NT2/D1 (cell line): Measurements from ENCODE around the gene KCNN3.

Experiments
- YY1 ChIP-seq: IDR thresholded peaks from 2 replicates; pipeline ENCODE4 v1.6.1; 2011; ENCODE audit not compliant: insufficient read length, insufficient read depth
- ZNF274 ChIP-seq: IDR thresholded peaks from 2 replicates; pipeline ENCODE4 v1.6.1; 2011; ENCODE audit warnings: mild to moderate bottlenecking, low read depth, low read length

DNA sequence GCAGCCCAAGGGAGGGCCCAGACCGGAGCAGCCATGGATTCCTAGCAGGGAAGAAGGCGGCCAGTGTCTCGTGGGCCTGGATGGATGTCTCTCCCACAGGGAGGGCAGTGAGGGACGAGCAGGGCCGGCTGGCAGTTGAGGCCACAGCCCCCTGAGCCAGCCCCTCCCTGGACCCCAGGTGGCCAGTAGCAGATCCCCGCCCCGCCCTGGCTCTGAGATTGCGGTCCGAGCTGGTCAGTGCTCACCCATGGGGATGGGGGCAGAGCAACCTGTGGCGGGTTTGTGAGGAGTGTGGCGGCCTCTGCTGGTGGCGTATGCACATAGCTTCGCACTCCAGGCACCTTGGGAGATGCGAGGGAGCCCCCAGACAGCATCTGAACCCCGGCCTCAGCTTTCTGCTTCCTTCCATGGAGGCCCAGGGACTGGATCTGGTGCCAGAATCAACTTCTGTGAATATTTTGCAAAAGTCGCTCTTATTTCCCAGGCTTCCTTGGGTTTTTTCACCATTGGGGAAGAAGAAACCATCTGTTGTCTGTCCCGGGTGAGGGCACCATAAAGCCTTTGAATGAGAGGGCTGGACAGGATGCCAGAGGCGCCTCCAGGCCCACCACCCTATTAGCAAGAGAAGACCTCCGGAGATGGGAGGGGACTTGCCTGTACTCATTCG is 8.4 kb upstream of the KCNN3 start:
- no peak for TF ChIP-seq YY1
- no peak for TF ChIP-seq ZNF274
